B cell (primary cell): ENCODE measurements around the gene EFCAB8. TPM values are rescaled to one million over a fixed set of nuclear protein-coding genes. Genes with fewer than 3 reads are reported as not detected.

Experiments
- ATAC-seq: fragments of 200-7000 bp; cut with Tn5 transposase; one replicate; pipeline ENCODE4 v1.10.0; 2021; ENCODE audit warnings: low read depth, mild to moderate bottlenecking, moderate number of reproducible peaks, moderate library complexity
- CTCF ChIA-PET: fragments of 350-600 bp; sonication (Branson Sonifier 250); formaldehyde crosslinking; loops from one replicate; lab custom pipeline; 2021; ENCODE audit warnings: antibody characterized with exemption, inconsistent platforms; lab: Charles Lee
- POLR2A ChIA-PET: fragments of 350-600 bp; sonication (Branson Sonifier 250); formaldehyde crosslinking; loops from one replicate; lab custom pipeline; 2021; ENCODE audit warnings: antibody characterized with exemption; lab: Charles Lee
- DNase-seq: peaks from one replicate; pipeline ENCODE4 v3.0.0; 2013
- H2AFZ ChIP-seq: 2 replicates; pipeline ENCODE4 v1.6.1; 2012; ENCODE audit warnings: mild to moderate bottlenecking, low read depth, low read length; ENCODE audit not compliant: insufficient read depth, poor library complexity, severe bottlenecking
- H3K27ac ChIP-seq, 2 donors: 1 replicate in 1 of 2; 2 replicates in 1 of 2; pipeline ENCODE4 v1.5.1; 2012 to 2013; ENCODE audit warnings: low read length in 2 of 2, mild to moderate bottlenecking in 2 of 2, moderate library complexity in 1 of 2
- H3K27me3 ChIP-seq, 4 experiments: fragments of 200-600 bp in 1 of 4; sonication (generic) in 1 of 4; replicated peaks in 1 of 4; 1 replicate in 2 of 4; 2 replicates in 2 of 4; pipeline versions ENCODE4 v1.6.1 to v1.7.0; 2013 to 2016; ENCODE audit warnings: low read length in 3 of 4, mild to moderate bottlenecking in 2 of 4, mixed read lengths in 1 of 4, moderate library complexity in 1 of 4; ENCODE audit not compliant: insufficient read depth in 4 of 4, control insufficient read depth in 3 of 4; ENCODE audit errors: control extremely low read depth in 1 of 4
- H3K36me3 ChIP-seq, 2 experiments: replicated peaks in 1 of 2; 1 replicate in 1 of 2; 2 replicates in 1 of 2; pipeline versions ENCODE4 v1.6.1 to v1.7.1; 2013; ENCODE audit warnings: low read length in 1 of 2; ENCODE audit not compliant: insufficient read depth in 2 of 2, control insufficient read depth in 1 of 2; ENCODE audit errors: control extremely low read depth in 1 of 2, extremely low read depth in 1 of 2
- H3K4me1 ChIP-seq, 2 donors: fragments of 200-600 bp in 1 of 2; sonication (generic) in 1 of 2; 1 replicate in 1 of 2; 2 replicates in 1 of 2; pipeline versions ENCODE4 v1.5.1 to v1.6.1; 2013 to 2017; ENCODE audit warnings: low read length in 2 of 2; ENCODE audit not compliant: control insufficient read depth in 2 of 2, insufficient read depth in 2 of 2
- H3K4me2 ChIP-seq: replicated peaks from 2 replicates; pipeline ENCODE3; 2012; ENCODE audit warnings: mild to moderate bottlenecking, low read depth, low read length; ENCODE audit not compliant: poor library complexity, severe bottlenecking
- H3K4me3 ChIP-seq, 5 experiments: fragments of 200-600 bp in 1 of 5; sonication (generic) in 1 of 5; 1 replicate in 3 of 5; 2 replicates in 2 of 5; pipeline versions ENCODE4 v1.5.1 to v1.7.0; 2011 to 2016; ENCODE audit warnings: low read length in 4 of 5, mild to moderate bottlenecking in 4 of 5, low read depth in 2 of 5, control low read depth in 1 of 5, moderate library complexity in 1 of 5; ENCODE audit not compliant: insufficient read depth in 1 of 5; ENCODE audit errors: control extremely low read depth in 1 of 5, extremely low read depth in 1 of 5
- H3K79me2 ChIP-seq: fragments of 200-600 bp; sonication (generic); one replicate; pipeline ENCODE4 v1.6.0; 2016; ENCODE audit warnings: low read length; ENCODE audit not compliant: control insufficient read depth, insufficient read depth
- H3K9ac ChIP-seq: fragments of 200-600 bp; sonication (generic); 2 replicates; pipeline ENCODE4 v1.6.1; 2017; ENCODE audit warnings: mild to moderate bottlenecking, low read length, moderate library complexity
- H3K9me3 ChIP-seq, 3 donors: one replicate each; pipeline versions ENCODE4 v1.6.1 to v1.7.1; 2013; ENCODE audit warnings: low read length in 2 of 3; ENCODE audit not compliant: control insufficient read depth in 2 of 3, insufficient read depth in 1 of 3; ENCODE audit errors: control extremely low read depth in 1 of 3
- H4K20me1 ChIP-seq: 2 replicates; pipeline ENCODE4 v1.6.0; 2012; ENCODE audit warnings: mild to moderate bottlenecking, low read length; ENCODE audit not compliant: insufficient read depth, control insufficient read depth, poor library complexity, severe bottlenecking
- H3K27ac Mint-ChIP-seq: one replicate; pipeline ENCODE4 v1.8.0; 2021; ENCODE audit warnings: mixed read lengths
- H3K27me3 Mint-ChIP-seq: one replicate; pipeline ENCODE4 v1.8.0; 2021; ENCODE audit warnings: mixed read lengths
- H3K4me1 Mint-ChIP-seq: one replicate; pipeline ENCODE4 v1.8.0; 2021; ENCODE audit warnings: mixed read lengths
- H3K4me3 Mint-ChIP-seq: one replicate; pipeline ENCODE4 v1.8.0; 2021; ENCODE audit warnings: mixed read lengths
- H3K9me3 Mint-ChIP-seq: one replicate; pipeline ENCODE4 v1.8.0; 2022; ENCODE audit warnings: mixed read lengths; ENCODE audit not compliant: insufficient read depth
- CTCF ChIP-seq: fragments of 200-600 bp; IDR thresholded peaks from one replicate; pipeline ENCODE4 v1.8.0; 2022; ENCODE audit warnings: antibody characterized with exemption, mild to moderate bottlenecking
- WGBS: methylation state at CpG from one replicate; pipeline ENCODE4 v1.1.5; 2013; ENCODE audit warnings: missing lambda C conversion rate; ENCODE audit not compliant: insufficient coverage; 5-methylcytosine and 5-hydroxymethylcytosine counted together
- intact Hi-C: fragments of 100-400 bp; cut with micrococcal nuclease; formaldehyde crosslinking; loops from one replicate; pipeline ENCODE4 v1.10.0; 2022
- polyA plus RNA-seq: library from polyadenylated mRNA; depleted of rRNA; stranded (reverse); fragments of >200 nt; gene quantifications from 2 replicates; pipeline ENCODE4 v1.2.3, GENCODE V29; 2012
- total RNA-seq, 2 donors: library from RNA; stranded (reverse); fragments of 120-200 nt in 1 of 2; gene quantifications; 1 replicate in 1 of 2; 2 replicates in 1 of 2; pipeline versions ENCODE4 v1.2.3 to v1.2.4, GENCODE V29; 2013 to 2022

Gene EFCAB8
- total and polyA plus RNA-seq, 2 donors (not counting 1 experiment from before 2014, with no cell fraction given): 0.72 to 2.3 TPM

- no peak within 1 kb of the TSS for H3K27ac ChIP-seq
- TF ChIP-seq CTCF: no peak
- no peaks in the 10 kb centered on the region for H3K79me2 ChIP-seq
- H3K27me3 Mint-ChIP-seq: no peaks in the 10 kb centered on the region
- DNase-seq (no peak), ATAC-seq (no peak)
- H3K27ac Mint-ChIP-seq: no peak within 1 kb of the TSS
- ChIA-PET POLR2A (no interaction called here), CTCF (interaction anchor here (2.2 kb wide), 1 partner anchor 106 kb away, joined by 6 read pairs; no protein-coding TSS in a partner anchor)
- H3K4me1 ChIP-seq: no peaks in the 10 kb centered on the region
- no peak within 1 kb of the TSS for H3K4me2 ChIP-seq
- H3K4me3 ChIP-seq: no peak within 1 kb of the TSS
- no peaks in the 10 kb centered on the region for H3K27me3 ChIP-seq
- no peaks in the 10 kb centered on the region for H4K20me1 ChIP-seq
- H3K4me1 Mint-ChIP-seq: peaks cover 2% of the 10 kb centered on the region
- H3K9me3 ChIP-seq: peaks cover 0 to 13% (median 7%) of the 10 kb centered on the region in 3 donors
- no peak within 1 kb of the TSS for H3K4me3 Mint-ChIP-seq
- H2AFZ ChIP-seq: no peak within 1 kb of the TSS
- H3K9ac ChIP-seq: no peak within 1 kb of the TSS
- H3K9me3 Mint-ChIP-seq: peaks cover 4% of the 10 kb centered on the region
- H3K36me3 ChIP-seq: no peaks in the 10 kb centered on the region
- intact Hi-C loops: no loop called here
- 88% methylated on average over 11 of the region's 11 CpGs for WGBS
These were observed 148.9 kb downstream of the EFCAB8 start, which contains the start of gene BPIFB2 for GRCh38 chr20:33007376-33008335. Gene BPIFB2, plus strand, starts transcription at chr20:33007704. Its CDS starts 871 bp downstream, at chr20:33008575.
